ENCODE measurements around the gene CDH4. TPM values are rescaled to one million over a fixed set of nuclear protein-coding genes. Genes with fewer than 3 reads are reported as not detected.

Gene CDH4
- total RNA-seq, 1 experiment from 2014 or later = 5.3 TPM

- ATAC-seq (no peak), DNase-seq (ENCODE audit: low spot score) (no peak)
- ChIA-PET CTCF (no interaction called here), POLR2A (no interaction called here)
- H3K36me3 Mint-ChIP-seq = 0 out of 2 replicates have a peak, but pooled peaks cover 2% of the 10 kb centered on the region
- no peak overlapping the region for H3K27ac Mint-ChIP-seq
- H3K4me1 Mint-ChIP-seq = peaks cover 5% of the 10 kb centered on the region
- H3K27me3 Mint-ChIP-seq (ENCODE audit: low read depth) = no peaks in the 10 kb centered on the region
- no peak overlapping the region for H3K4me3 Mint-ChIP-seq
- peak; percentile 54 for TF ChIP-seq USF2 (CRISPR knock-in tag; IDR thresholded peaks at IDR 0.05)
- no peak for TF ChIP-seq RELA (CRISPR knock-in tag; IDR thresholded peaks at IDR 0.05; ENCODE audit: borderline replicate concordance)
- peaks cover 4% of the 10 kb centered on the region for H3K9me3 Mint-ChIP-seq
Measured at GRCh38 chr20:61929971-61930666, 678.1 kb downstream of the CDH4 start.

DNA sequence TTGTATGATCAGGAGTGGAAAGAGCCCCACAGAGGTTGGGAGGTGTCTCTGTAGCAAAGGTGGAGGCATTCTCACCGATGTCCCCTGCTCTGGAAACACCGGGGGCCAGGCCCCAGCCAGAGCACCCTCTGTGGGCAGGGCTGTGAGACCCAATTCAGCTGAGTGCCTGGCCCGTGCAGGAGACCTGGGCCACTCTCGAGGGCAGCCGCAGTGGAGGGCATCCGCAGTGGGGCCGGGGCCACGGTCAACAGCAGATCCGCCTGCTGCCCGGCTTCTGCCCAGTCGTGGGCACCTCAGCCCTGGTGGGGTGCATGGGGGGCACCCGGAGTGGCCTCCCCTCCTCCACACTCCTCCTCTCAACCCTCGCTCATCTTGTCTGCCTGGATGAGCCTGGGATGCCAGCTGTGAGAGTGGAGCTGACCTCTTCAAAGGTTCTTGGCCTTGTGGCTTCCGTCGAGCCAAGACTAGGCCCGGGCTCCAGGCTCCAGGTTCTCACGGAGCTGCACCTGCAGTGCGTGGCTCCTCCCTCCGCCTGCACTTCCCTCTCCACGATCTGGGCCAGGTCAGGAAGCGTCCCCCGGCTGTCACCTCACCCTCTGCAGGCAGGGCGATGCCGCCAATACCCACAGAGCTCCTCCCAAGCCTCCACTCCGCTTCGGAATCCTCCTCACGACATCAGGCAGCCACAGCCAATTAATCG, 678.9 kb downstream of the CDH4 start:
- H3K27ac Mint-ChIP-seq = no peak overlapping the region
- ChIA-PET CTCF (interaction anchor here (1.0 kb wide), 1 partner anchor 35 kb away, joined by 3 read pairs; no protein-coding TSS in a partner anchor), POLR2A (no interaction called here)
- H3K4me1 Mint-ChIP-seq = peaks cover 5% of the 10 kb centered on the region
- no peak for TF ChIP-seq USF2 (CRISPR knock-in tag; IDR thresholded peaks at IDR 0.05)
- TF ChIP-seq FOXJ3 (CRISPR knock-in tag; IDR thresholded peaks at IDR 0.05; ENCODE audit: borderline replicate concordance) = no peak
- no peak for TF ChIP-seq ZNF416 (CRISPR knock-in tag; IDR thresholded peaks at IDR 0.05)
- TF ChIP-seq TP53 (CRISPR knock-in tag; IDR thresholded peaks at IDR 0.05) = no peak
- TF ChIP-seq FOXK1 (CRISPR knock-in tag; IDR thresholded peaks at IDR 0.05) = no peak
- TF ChIP-seq, protein P1, sequence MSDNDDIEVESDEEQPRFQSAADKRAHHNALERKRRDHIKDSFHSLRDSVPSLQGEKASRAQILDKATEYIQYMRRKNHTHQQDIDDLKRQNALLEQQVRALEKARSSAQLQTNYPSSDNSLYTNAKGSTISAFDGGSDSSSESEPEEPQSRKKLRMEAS (CRISPR knock-in tag; IDR thresholded peaks at IDR 0.05) = no peak
- no peak for TF ChIP-seq MYBL2 (CRISPR knock-in tag; IDR thresholded peaks at IDR 0.05)
- TF ChIP-seq RELA (CRISPR knock-in tag; IDR thresholded peaks at IDR 0.05; ENCODE audit: borderline replicate concordance) = no peak
- TF ChIP-seq PREB (CRISPR knock-in tag; IDR thresholded peaks at IDR 0.05; ENCODE audit: borderline replicate concordance) = no peak
- TF ChIP-seq, protein P2, sequence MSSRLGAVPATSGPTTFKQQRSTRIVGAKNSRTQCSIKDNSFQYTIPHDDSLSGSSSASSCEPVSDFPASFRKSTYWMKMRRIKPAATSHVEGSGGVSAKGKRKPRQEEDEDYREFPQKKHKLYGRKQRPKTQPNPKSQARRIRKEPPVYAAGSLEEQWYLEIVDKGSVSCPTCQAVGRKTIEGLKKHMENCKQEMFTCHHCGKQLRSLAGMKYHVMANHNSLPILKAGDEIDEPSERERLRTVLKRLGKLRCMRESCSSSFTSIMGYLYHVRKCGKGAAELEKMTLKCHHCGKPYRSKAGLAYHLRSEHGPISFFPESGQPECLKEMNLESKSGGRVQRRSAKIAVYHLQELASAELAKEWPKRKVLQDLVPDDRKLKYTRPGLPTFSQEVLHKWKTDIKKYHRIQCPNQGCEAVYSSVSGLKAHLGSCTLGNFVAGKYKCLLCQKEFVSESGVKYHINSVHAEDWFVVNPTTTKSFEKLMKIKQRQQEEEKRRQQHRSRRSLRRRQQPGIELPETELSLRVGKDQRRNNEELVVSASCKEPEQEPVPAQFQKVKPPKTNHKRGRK (CRISPR knock-in tag; IDR thresholded peaks at IDR 0.05; ENCODE audit: borderline replicate concordance) = no peak
- no peak for TF ChIP-seq ZNF671 (CRISPR knock-in tag; IDR thresholded peaks at IDR 0.05)
- TF ChIP-seq ELF4 (CRISPR knock-in tag; IDR thresholded peaks at IDR 0.05; ENCODE audit: low read depth) = no peak
- no peak for TF ChIP-seq ZBTB21 (CRISPR knock-in tag; IDR thresholded peaks at IDR 0.05; ENCODE audit: borderline replicate concordance)
- no peak for TF ChIP-seq MXD4 (CRISPR knock-in tag; IDR thresholded peaks at IDR 0.05; ENCODE audit: borderline replicate concordance)
- TF ChIP-seq TEAD4 (CRISPR knock-in tag; IDR thresholded peaks at IDR 0.05) = no peak
- TF ChIP-seq PRRX2 (CRISPR knock-in tag; IDR thresholded peaks at IDR 0.05) = no peak
- TF ChIP-seq GTF2I (CRISPR knock-in tag; conservative IDR thresholded peaks at IDR 0.05) = no peak
- TF ChIP-seq NR2C2 (CRISPR knock-in tag; IDR thresholded peaks at IDR 0.05) = no peak
- DNase-seq (ENCODE audit: low spot score) = no peak
- peaks cover 4% of the 10 kb centered on the region for H3K9me3 Mint-ChIP-seq
- no peak overlapping the region for H3K4me3 Mint-ChIP-seq
- H3K36me3 Mint-ChIP-seq = 0 out of 2 replicates have a peak, but pooled peaks cover 2% of the 10 kb centered on the region
- no peaks in the 10 kb centered on the region for H3K27me3 Mint-ChIP-seq (ENCODE audit: low read depth)
- no peak for ATAC-seq
